CD4-positive, alpha-beta T cell treated with Interferon alpha-2 for 1 hour (primary cell): ENCODE results near the gene MYO10.
"Not testable (repeated sequence)": the region's sequence is repeated elsewhere in the genome, so short reads cannot be mapped to it uniquely, and the experiment has no call there.

Experiments used
- DNase-seq, 2 donors: peaks; one replicate each; pipeline ENCODE4 v3.0.0-alpha.2; 2020 to 2022

Gene MYO10

DNA sequence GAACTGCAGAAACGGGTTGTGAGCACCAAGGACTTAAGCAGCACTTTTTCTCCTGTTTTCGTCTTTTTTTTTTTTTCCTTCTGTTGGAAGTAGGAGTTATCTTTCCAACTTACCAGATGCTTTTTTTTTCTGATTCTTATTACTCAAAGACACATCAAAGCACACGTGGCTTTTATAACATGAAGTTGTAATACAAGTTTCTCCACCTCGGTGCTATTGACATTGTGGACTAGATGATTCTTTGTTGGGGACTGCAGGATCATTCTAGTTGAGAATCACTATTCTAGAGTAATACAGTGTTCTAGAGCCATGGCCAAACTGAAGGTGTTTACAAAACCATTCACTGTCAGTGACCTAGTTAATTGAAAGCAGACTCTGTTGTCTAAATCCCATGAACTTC, 51.5 kb downstream of the MYO10 start:
- no peak for DNase-seq

DNA sequence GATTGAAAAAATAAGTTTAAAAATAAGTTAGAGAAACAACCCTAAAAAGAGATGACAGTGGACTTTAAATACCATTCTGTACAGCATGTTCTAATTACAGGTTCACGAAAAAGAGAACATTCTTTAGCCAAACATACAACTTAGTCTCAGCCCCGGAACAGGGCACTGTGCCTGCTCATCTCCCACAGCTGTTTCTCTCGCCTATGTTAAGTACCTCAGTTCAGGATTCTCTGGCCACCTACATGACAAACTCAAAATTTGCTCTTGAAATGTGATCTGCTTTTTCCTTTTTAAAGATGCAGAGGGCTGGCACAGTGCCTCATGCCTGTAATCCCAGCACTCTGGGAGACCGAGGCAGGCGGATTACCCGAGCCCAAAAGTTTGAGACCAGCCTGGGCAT, 52.3 kb downstream of the MYO10 start:
- no peak for DNase-seq

DNA sequence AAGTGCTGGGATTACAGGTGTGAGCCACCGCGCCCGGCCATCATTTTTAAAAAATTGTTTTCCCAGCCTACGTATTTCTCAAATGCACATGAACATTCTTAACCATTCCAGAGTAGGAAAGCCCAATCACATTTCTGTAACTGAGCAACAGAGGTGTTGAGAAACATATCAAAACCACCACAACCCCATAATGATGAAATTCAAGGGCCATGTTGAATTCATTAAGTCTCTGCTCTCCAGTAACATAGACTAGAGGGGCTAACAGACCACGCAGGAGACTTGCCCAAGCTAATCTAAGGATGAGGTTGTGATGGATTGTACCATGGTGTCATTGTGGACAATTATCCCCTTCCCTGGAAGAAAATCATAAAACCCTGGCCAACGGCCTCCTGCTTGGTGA, 52.9 kb downstream of the MYO10 start:
- no peak for DNase-seq

DNA sequence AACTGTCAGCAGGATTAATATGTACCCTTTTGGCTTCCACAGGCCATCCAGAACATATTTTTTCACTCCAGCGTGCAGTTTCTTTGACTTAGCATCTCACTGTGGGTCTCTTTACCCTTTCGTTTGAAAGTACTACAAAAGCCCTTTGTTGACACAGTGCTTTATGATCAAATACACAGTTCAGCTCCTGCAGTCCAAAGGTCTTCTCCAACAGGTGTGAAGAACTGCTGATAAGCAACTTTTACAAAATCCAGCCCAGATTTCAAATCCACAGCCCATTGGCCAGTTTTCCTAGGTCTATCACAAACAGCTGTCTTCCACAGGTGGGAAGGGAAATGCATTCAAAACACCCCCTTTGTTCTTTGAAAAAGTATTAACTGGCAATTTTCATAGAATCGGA, 54.8 kb downstream of the MYO10 start:
- DNase-seq, result no peak

DNA sequence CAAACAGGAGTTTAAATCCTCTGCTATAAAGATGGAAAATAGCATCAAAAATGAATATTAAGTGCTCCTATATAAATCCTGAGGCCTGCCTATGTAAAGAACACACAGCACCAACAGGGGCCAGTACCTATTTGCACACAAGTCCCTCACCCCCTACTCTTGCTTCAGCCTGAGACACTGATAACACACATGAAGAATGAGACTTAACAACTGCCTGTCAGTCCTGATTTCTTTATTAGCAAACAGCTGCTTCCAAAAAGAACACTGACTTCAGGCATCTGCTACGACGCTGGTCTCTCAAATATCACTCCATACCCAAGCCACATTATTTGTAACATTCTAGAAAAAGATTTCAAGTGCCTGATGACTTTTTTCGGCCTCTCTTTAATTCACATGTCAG, 55.5 kb downstream of the MYO10 start:
- no peak for DNase-seq

DNA sequence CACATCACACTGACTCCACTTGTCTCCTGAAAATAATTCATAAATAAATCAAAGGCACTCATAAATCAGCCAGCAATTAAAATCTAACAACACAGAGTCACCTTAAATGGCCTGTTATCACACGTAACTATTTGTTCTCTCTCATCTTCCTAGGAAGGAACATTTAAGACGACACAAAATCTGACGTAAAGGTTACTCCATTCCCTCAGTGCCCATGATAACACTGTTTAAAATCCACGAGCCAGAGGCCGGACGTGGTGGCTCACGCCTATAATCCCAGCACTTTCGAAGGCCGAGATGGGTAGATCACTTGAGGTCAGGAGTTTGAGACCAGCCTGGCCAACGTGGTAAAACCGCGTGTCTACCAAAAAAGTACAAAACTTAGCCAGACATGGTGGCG, 56.4 kb downstream of the MYO10 start:
- no peak for DNase-seq

DNA sequence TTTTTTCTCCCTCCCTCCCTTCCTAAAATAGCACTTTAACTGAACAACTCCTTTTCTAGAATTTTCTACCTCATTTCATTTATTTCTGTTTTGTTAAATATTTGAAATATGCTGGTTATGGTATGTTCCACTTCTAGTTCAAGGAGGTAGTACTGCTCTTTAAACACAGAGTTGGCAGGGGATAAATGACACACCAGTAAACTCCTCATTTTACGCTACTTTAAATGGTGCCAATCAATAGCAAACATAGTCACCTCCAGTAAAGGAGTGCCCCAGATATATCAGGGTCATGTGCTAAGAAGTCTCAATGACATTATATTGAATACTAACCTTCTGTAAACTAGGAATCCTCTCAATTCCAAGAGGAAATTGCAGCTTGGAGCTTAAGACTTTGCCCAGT, 56.9 kb downstream of the MYO10 start:
- DNase-seq, result no peak

DNA sequence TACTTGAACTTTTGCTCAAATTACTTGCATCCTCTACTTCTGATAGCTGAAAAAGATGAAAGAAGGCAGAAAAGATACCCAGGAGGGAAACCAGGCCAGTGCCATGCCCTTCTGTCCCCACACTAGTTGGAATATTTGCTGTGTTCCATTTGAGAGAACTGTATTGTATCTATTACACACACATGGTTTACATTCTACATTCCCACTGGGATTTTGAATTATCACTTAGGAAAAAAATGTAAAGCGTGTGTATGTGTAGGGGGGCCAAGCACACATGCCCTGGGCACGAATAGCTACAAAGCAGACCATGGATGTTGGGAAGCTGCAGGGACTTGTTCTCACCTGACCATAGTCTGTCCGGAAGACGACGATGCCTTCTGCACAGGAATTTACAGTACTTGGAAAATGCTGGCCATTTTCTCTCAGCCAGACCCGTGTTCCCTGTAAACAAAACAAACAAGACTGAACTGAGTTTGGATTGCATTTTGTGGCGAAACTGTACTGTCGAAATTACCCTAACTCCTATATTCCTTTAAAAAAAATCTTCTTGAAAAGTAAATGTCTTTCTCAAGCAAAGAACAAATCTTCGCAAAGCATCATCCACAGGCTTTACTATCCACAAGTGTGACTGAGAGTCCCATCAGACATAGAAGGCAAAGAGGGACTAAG, 58.7 kb downstream of the MYO10 start:
- DNase-seq, result no peak

DNA sequence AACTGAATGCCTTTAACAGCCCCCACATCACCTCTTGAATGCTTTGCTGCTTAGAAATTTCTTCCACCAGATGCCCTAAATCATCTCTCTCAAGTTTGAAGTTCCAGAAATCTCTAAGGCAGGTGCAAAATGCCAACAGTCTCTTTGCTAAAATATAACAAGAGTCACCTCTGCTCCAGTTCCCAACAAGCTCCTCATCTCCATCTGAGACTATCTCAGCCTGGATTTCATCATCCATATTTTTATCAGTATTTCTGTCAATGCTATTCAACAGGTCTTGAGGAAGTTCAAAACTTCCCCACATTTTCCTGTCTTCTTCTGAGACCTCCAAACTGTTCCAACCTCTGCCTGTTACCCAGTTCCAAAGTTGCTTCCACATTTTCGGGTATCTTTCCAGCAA, 61.7 kb downstream of the MYO10 start:
- DNase-seq, result not testable (repeated sequence)

DNA sequence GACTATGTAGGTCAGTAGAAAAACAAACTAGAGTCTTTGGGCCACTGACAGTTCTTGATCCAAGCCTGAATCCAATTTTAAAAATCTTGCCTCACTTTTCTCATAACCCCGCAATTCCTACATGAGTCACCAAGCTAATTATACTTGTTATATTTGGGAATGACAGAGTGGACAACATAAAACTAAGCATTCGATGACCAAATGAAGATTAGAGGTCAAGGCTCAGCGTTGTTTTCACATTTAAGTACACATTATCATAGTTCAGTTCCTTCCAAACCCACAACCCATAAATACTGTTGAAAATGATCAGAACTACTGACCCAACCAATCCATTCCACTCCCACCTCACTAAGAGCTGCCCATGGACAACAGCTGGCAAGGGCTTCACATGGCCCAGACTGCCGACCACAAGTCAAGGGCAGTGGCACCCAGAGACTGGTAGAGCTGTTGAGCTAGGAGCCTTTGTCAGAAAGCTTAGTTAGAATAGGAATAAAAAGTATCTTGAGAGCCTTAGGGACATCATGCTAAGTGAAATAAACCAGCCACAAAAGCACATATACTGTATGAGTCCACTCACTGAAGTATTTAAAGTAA, 64.2 kb downstream of the MYO10 start:
- no peak for DNase-seq

DNA sequence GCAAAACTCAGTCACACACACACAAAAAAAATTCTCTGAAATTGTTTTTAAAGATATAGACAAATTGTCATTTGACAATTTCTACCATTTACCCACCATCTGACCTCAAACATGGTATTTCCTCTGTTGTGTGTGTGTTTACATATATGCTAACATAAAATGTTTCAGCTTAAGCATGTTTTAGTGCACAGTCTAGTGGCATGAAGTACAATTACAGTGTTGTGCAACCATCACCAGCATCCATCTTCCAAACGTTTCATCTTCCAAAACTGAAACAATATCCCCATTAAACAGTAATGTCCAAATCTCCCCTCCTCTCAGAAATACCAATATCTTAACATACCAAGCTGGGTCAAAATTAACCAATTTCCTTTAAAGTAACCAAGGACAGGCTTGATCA, 65.2 kb downstream of the MYO10 start:
- DNase-seq, result no peak

DNA sequence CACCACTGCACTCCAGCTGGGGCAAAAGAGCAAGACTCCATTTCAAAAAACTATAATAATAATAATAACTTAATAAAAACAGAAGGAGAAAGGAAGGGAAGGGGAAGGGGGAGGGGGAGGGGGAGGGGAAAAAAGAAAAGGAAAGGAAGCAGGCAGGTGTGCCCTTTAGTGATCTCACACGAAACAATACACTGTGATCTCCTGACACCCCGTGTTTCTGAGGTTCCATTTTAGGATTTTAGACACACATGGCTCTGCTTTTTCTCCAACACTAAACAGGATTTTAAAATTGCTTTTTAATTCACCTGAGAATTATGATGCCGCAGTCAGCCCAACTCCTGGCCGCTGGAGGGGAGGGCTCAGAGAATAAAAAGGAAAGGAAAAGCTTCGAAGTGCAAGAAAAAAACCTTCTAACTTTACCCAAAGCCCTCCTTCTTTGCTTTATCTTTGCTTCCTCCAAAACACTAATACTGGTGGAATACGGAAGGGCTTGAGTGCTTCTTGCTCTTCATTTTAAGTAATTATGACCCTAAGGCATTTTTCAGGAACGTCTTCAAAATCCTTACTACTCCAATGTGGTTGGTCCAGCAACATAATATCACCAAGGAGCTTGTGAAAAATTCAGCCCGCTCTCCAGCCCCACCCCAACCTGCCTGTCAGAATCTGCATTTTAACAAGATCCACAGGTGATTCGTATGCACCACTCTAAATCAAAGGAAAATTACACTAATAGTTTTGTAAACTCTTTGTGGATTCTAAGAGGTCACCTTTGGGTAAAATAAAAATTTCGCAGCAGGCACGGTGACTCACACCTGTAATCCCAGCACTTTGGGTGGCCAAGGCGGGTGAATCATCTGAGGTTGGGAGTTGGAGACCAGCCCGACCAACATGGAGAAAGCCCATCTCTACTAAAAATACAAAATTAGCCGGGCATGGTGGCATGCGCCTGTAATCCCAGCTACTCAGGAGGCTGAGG, 66.0 kb downstream of the MYO10 start:
- no peak for DNase-seq

DNA sequence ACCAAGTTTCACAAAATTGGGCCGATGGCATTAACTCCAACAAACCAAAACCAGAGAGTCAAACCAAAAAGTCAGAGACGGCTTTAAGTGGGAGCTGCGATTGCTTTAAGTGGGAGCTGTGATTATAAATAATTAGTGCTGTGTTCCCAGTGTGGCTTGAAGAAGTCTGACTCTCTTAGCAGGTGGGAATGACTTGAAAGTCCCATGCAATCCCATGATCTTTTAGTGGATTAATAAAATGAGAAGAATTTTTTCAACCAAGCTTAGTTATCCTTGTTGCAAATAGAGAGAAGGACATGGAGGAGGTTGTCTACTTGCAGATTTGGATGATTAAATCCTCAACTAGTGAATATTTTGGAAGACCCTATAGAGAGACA, 68.5 kb downstream of the MYO10 start:
- DNase-seq, result no peak

DNA sequence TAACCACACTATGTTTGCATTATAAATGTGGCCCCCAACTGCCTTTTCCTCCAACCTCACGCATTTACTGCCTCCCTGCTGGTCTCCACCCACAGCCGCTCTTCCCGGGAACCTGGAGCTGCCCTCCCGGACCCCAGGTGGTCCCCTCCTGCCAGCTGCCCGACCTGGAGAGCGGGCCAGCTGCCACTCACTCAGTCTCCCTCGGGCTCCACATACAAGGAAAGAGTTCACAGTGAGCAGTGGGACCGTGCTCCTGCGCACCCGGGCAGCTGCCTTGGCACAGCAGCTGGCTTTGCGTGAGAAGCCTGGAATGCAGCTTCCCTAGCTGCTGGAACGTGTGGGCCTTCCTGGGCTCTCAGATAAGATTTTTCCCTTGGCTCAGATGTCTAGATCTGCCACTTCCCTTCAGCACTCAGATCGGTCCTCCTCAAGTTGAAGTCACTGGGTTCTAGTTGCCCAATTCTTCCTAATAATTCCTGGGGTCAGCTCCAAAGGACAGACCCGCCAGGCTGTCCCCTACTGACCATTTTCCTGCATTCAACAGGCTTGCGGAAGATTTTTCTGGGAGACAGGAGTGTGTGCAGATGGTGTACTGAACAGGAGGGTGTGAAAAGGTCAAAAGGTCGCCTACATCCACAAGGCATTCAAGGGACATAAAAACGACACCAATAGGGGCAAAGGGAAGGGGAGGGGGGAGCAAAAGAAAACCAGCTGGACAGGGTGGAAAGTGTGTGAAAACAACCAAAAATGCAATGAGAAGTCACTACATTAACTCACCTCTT, 69.1 kb downstream of the MYO10 start:
- DNase-seq, result no peak

DNA sequence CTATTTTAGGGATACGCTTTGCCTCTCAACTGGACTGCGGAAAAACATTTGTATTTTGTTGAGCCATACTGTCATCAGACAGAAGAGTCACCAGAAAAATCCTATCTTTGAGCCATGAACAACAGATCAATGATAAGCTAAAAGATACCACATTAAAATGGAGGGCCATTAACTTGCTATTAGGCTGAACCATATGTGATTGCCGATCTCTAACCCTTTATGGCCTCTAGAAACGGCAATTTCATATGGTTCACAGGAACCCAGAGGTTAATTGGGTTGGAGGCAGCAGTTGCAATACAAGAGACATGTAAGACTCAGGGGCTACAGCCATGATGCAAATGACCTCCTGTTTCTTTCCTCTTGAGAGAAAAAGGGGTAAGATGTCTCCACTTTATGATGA, 69.8 kb downstream of the MYO10 start:
- DNase-seq, result no peak

DNA sequence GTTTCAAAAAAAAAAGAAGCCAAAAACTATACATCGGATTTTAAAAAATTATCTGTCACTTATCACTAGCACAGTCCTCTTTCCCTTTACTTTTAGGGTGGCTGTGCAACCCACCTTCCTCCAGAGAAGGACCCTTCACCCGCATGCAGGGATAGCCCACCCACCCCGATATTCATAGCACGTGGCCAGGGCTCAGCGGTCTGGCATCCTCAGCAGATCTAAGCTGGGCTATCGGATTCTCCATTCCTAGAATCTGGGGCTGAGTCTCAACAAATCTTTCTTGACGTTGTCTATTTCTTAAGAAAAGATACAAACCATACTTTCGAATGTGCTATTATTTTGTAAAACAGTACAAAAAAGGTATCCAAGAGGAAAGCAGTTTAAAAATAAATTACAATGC, 70.9 kb downstream of the MYO10 start:
- DNase-seq, result no peak

DNA sequence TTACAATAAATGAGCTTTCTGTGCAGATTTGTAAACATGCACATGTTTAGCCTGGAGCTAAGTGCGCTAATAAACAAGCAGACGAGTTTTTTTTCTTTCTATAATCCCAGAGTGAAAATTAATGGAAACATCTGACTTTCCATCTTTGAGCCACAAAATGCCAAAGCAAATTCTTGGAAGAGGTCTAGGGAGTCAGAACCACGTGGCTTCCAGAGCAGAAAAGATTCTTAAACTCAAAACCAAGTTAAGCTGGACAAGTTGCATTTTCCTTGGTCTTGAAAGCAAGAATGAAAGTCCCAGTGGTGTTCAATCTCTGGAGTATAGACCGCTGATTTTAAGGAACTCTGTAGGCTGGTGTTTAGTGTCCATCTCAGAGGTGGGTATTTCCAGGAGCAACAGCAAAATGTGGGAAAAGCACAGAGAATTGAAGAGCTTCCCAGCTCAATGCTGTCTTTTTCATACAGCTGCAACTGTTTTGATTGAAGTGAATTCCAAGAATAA, 71.4 kb downstream of the MYO10 start:
- DNase-seq, result no peak

DNA sequence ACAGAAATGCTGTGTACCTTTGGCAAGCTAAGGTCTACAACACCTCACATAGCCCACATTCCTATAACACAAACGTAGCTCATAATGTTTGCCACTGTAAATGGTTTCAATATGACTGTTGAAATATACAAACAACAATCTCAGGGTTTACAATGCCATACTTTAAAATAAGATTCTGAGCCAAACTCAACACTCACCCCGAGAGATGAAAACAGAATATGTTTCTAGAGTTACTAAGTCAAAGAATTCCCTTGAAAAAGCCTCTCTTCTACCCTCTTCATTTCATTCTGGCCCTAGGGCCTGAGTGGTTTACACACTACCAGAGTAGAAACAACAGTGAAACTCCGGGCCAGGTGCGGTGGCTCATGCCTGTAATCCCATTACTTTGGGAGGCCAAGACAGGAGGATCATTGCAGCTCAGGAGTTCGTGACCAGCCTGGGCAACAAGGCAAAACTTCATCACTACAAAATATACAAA, 72.6 kb downstream of the MYO10 start:
- DNase-seq, result no peak

DNA sequence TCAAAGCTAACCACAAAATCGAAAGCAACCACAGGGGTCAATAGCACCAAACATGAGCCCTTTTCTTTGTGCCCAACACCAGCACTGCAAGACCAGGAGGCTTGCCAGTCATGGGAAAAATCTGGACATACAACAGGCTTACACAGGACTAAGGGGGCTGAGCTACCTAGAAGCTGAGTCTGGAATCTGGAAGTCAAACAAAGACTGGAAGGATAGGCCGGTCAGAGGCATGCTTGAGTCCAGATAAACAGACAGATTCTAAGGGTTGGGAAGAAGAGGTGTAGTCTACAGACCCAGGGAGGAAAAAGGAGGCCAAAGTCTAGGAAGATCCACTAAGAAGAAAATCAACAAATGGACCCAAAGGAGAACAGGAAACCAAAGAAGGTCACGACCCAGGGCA, 73.3 kb downstream of the MYO10 start:
- no peak for DNase-seq

DNA sequence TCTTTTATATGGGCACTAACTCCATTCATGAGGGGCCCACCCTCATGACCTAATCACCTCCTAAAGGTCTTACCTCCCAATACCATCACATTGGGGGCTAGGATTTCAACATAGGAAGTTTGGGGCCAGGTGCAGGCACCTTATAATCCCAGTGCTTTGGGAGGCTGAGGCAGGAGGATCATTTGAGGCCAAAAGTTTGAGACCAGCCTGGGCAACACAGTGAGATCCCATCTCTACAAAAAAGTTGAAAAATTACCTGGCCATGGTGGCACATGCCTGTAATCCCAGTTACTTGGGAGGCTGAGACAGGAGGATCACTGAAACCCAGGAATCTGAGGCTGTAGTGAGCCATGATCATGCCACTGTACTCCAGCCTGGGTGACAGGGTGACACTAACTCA, 76.7 kb downstream of the MYO10 start:
- DNase-seq, result no peak

DNA sequence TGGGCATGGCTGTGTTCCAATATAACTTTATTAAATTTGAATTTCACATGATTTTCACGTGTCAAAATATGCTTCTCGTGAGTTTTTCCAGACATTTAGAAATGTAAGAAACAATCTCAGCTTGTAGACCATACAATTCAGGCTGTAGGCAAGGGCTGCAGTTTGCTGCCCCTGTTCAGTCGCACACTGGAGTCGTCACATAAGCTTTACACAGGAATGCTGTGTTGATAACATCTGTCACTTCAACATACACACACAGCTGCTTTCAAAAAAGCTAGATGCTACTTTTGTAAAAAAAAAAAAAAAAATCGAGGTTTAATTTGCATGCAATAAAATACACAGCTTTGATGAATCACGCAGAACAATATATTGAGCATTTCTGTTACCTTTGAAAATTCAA, 77.9 kb downstream of the MYO10 start:
- no peak for DNase-seq

DNA sequence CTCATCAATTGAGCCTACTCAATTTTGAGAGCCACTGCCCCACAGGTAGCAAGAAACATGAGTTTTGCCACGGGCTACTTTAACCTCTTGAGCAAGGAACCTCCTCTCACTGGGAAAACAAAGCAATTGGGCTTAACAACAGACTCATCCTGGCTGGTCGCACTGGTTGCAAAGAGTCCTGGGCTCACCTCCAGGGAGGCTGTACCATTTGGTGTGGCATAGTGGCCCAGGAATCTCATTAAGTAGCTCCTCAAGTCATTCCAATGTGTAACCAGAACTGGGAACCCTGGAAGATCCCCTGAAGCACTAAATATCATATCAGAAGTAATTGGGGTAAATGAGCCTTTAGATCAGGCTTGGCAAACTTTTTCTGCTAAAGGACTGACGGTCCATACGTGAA, 78.5 kb downstream of the MYO10 start:
- DNase-seq, result no peak

DNA sequence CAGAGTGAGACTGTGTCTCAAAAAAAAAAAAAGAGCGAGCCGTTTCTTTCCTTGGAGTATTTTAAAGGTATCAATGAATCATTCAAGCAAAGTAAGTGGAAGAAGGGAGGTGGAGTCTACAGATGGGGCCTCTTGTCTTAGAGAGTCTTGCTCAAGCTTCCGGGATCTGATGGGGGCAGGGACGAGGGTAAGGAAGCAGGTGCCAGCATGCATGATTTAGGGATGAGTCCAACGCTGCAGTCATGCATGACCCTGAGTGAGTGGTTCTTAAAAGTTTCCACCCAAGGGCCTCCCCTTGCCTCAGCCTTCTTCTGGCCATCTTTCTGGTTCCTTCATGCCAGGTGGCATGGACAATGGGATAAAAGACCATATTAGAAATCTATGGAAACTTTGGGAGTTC, 79.6 kb downstream of the MYO10 start:
- no peak for DNase-seq
